H9 (cell line): ENCODE data around the gene NDUFV2. TPM values are rescaled to one million over a fixed set of nuclear protein-coding genes. Genes with fewer than 3 reads are reported as not detected.
"Not testable (repeated sequence)": the region's sequence is repeated elsewhere in the genome, so short reads cannot be mapped to it uniquely, and the experiment has no call there.

Experiments
- DNase-seq: peaks from one replicate; pipeline ENCODE4 v3.0.0-alpha.2; 2017
- H2AFZ ChIP-seq: one replicate; pipeline ENCODE4 v1.6.1; 2013; ENCODE audit warnings: mild to moderate bottlenecking, low read length, control low read depth, moderate library complexity
- H2AK5ac ChIP-seq: 2 replicates; pipeline ENCODE4 v1.6.1; 2013; ENCODE audit warnings: low read length, control low read depth, mixed read lengths; ENCODE audit not compliant: insufficient read length
- H2BK120ac ChIP-seq: one replicate; pipeline ENCODE4 v1.6.1; 2013; ENCODE audit warnings: low read depth, mild to moderate bottlenecking, low read length, control low read depth, inconsistent platforms; ENCODE audit not compliant: poor library complexity, severe bottlenecking
- H2BK12ac ChIP-seq: 2 replicates; pipeline ENCODE4 v1.6.1; 2013; ENCODE audit warnings: low read length, control low read depth, mixed read lengths, low read depth; ENCODE audit not compliant: insufficient read length
- H2BK15ac ChIP-seq: 2 replicates; pipeline ENCODE4 v1.6.1; 2013; ENCODE audit warnings: low read depth, low read length, control low read depth
- H2BK20ac ChIP-seq: one replicate; pipeline ENCODE4 v1.6.1; 2013; ENCODE audit warnings: low read depth, mild to moderate bottlenecking, low read length, control low read depth, inconsistent platforms; ENCODE audit not compliant: poor library complexity, severe bottlenecking
- H2BK5ac ChIP-seq: 2 replicates; pipeline ENCODE4 v1.6.1; 2013; ENCODE audit warnings: low read length, control low read depth, mixed read lengths; ENCODE audit not compliant: insufficient read length
- H3K14ac ChIP-seq: 2 replicates; pipeline ENCODE4 v1.6.1; 2013; ENCODE audit warnings: low read length, control low read depth; ENCODE audit not compliant: insufficient read depth
- H3K18ac ChIP-seq: 2 replicates; pipeline ENCODE4 v1.6.1; 2013; ENCODE audit warnings: low read depth, mild to moderate bottlenecking, mixed read lengths, low read length, control low read depth; ENCODE audit not compliant: insufficient read length
- H3K23ac ChIP-seq: 2 replicates; pipeline ENCODE4 v1.6.1; 2013; ENCODE audit warnings: low read length, control low read depth, mixed read lengths, low read depth; ENCODE audit not compliant: insufficient read length
- H3K23me2 ChIP-seq: 2 replicates; pipeline ENCODE4 v1.6.1; 2013; ENCODE audit warnings: low read depth, mild to moderate bottlenecking, mixed read lengths, low read length, control low read depth; ENCODE audit not compliant: insufficient read length, poor library complexity, severe bottlenecking
- H3K27ac ChIP-seq: 2 replicates; pipeline ENCODE4 v1.5.1; 2013; ENCODE audit warnings: low read length, control low read depth, mixed read lengths, low read depth; ENCODE audit not compliant: insufficient read length
- H3K27me3 ChIP-seq: 2 replicates; pipeline ENCODE4 v1.6.1; 2013; ENCODE audit warnings: low read length, control low read depth, inconsistent platforms; ENCODE audit not compliant: insufficient read depth
- H3K4ac ChIP-seq: 2 replicates; pipeline ENCODE4 v1.6.1; 2013; ENCODE audit warnings: low read depth, mild to moderate bottlenecking, control low read depth, inconsistent platforms, low read length, moderate library complexity
- H3K4me1 ChIP-seq: 2 replicates; pipeline ENCODE4 v1.6.1; 2013; ENCODE audit warnings: low read length, control low read depth, inconsistent platforms; ENCODE audit not compliant: insufficient read depth
- H3K4me2 ChIP-seq: 2 replicates; pipeline ENCODE4 v1.6.1; 2013; ENCODE audit warnings: low read length, control low read depth, mixed read lengths; ENCODE audit not compliant: insufficient read length, insufficient read depth
- H3K56ac ChIP-seq: 2 replicates; pipeline ENCODE4 v1.6.1; 2013; ENCODE audit warnings: low read depth, mild to moderate bottlenecking, mixed read lengths, low read length, control low read depth; ENCODE audit not compliant: insufficient read length
- H3K79me1 ChIP-seq: 2 replicates; pipeline ENCODE4 v1.6.1; 2013; ENCODE audit warnings: low read depth, mild to moderate bottlenecking, moderate library complexity, low read length, control low read depth, inconsistent platforms; ENCODE audit not compliant: insufficient read depth, poor library complexity, severe bottlenecking
- H3K79me2 ChIP-seq: 2 replicates; pipeline ENCODE4 v1.6.1; 2013; ENCODE audit warnings: low read length, control low read depth, inconsistent platforms; ENCODE audit not compliant: insufficient read depth
- H3K9ac ChIP-seq: 2 replicates; pipeline ENCODE4 v1.6.1; 2013; ENCODE audit warnings: low read length, control low read depth, mixed read lengths; ENCODE audit not compliant: insufficient read length; ENCODE audit errors: extremely low read depth
- H3K9me3 ChIP-seq: one replicate; pipeline ENCODE4 v1.6.1; 2013; ENCODE audit warnings: low read depth, low read length, inconsistent platforms; ENCODE audit not compliant: control insufficient read depth
- H3T11ph ChIP-seq: one replicate; pipeline ENCODE4 v1.6.1; 2013; ENCODE audit warnings: mild to moderate bottlenecking, low read length, control low read depth, inconsistent platforms
- H4K20me1 ChIP-seq: one replicate; pipeline ENCODE4 v1.6.1; 2013; ENCODE audit not compliant: control insufficient read depth, insufficient read length, insufficient read depth
- H4K5ac ChIP-seq: 2 replicates; pipeline ENCODE4 v1.6.1; 2013; ENCODE audit warnings: low read depth, mild to moderate bottlenecking, mixed read lengths, low read length, control low read depth; ENCODE audit not compliant: insufficient read length
- H4K8ac ChIP-seq: replicated peaks from 2 replicates; pipeline ENCODE4 v1.6.1; 2013; ENCODE audit warnings: low read length, control low read depth, mixed read lengths, low read depth; ENCODE audit not compliant: insufficient read length
- H4K91ac ChIP-seq: 2 replicates; pipeline ENCODE4 v1.6.1; 2013; ENCODE audit warnings: low read depth, mild to moderate bottlenecking, moderate library complexity, mixed read lengths, low read length, control low read depth; ENCODE audit not compliant: insufficient read length
- H3K27ac Mint-ChIP-seq, 3 experiments: 2 replicates in 2 of 3; 3 replicates in 1 of 3; pipeline ENCODE4 v1.8.0; 2020 to 2021; ENCODE audit warnings: mixed read lengths in 3 of 3, mild to moderate bottlenecking in 1 of 3, moderate library complexity in 1 of 3
- H3K27me3 Mint-ChIP-seq: 2 replicates; pipeline ENCODE4 v1.8.0; 2021; ENCODE audit warnings: low read depth, mild to moderate bottlenecking, moderate library complexity, mixed read lengths
- H3K36me3 Mint-ChIP-seq, 3 experiments: 2 replicates in 2 of 3; 3 replicates in 1 of 3; pipeline ENCODE4 v1.8.0; 2020 to 2021; ENCODE audit warnings: low read depth in 3 of 3, mixed read lengths in 3 of 3; ENCODE audit not compliant: insufficient read depth in 1 of 3
- H3K4me1 Mint-ChIP-seq, 2 experiments: 2 replicates each; pipeline ENCODE4 v1.8.0; 2020; ENCODE audit warnings: mixed read lengths in 2 of 2
- H3K4me3 Mint-ChIP-seq, 2 experiments: 2 replicates in 1 of 2; 3 replicates in 1 of 2; pipeline ENCODE4 v1.8.0; 2020 to 2021; ENCODE audit warnings: mild to moderate bottlenecking in 2 of 2, mixed read lengths in 2 of 2, moderate library complexity in 1 of 2
- H3K9me3 Mint-ChIP-seq, 2 experiments: 2 replicates in 1 of 2; 3 replicates in 1 of 2; pipeline ENCODE4 v1.8.0; 2020; ENCODE audit warnings: mild to moderate bottlenecking in 2 of 2, mixed read lengths in 2 of 2, moderate library complexity in 1 of 2
- WGBS: extraction: QIAGEN DNeasy Blood & Tissue Kit; methylation state at CpG from one replicate; pipeline ENCODE4 v1.1.7; 2013; ENCODE audit warnings: missing lambda C conversion rate, low lambda C conversion rate, mixed read lengths; ENCODE audit not compliant: insufficient read length; ENCODE audit errors: extremely low coverage; 5-methylcytosine and 5-hydroxymethylcytosine counted together
- total RNA-seq: library from RNA; stranded (reverse); gene quantifications from 2 replicates; pipeline ENCODE4 v1.2.1, GENCODE V29; 2021
- TF ChIP-seq, protein P1 (sequence below): fragments of 200-600 bp; sonication (generic); conservative IDR thresholded peaks from 3 replicates; pipeline ENCODE4 v1.8.0; 2021; ENCODE audit warnings: antibody characterized with exemption, mild to moderate bottlenecking

The NDUFV2 gene
- total RNA-seq, 1 experiment from 2014 or later, result 206 TPM

DNA sequence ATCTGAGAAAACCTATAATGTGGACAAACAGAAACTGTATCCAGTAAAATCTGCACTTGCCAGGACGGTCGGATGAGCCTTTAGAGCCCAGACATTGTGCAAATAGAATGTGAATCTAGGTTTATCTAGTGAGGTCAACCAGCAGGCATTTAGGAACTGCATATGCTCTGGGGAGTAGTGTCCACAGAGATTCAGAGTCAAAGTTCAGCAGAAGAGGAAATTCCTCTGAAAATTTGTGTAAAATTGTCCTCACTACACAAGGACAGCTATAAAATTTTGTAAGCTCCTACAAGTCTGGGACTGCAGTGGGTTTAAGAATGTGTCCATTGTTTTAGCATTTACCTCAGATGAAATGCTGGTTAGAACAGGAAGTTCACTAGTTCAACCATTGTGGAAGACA lies 9.8 kb upstream of the NDUFV2 start:
- H4K20me1 ChIP-seq, result no peaks in the 10 kb centered on the region
- H2BK20ac ChIP-seq, result no peak overlapping the region
- H3K9ac ChIP-seq, result no peak overlapping the region
- no peak overlapping the region for H3K4me3 Mint-ChIP-seq
- peaks cover 5% of the 10 kb centered on the region; the same call in 1 of the 2 replicates for H3K4me1 ChIP-seq
- DNase-seq, result no peak
- no peak overlapping the region for H3K23ac ChIP-seq
- no peaks in the 10 kb centered on the region for H3K9me3 ChIP-seq
- no peak overlapping the region for H2BK120ac ChIP-seq
- no peak overlapping the region for H2BK12ac ChIP-seq
- no peak overlapping the region for H3K4ac ChIP-seq
- H3K36me3 Mint-ChIP-seq, result no peaks in the 10 kb centered on the region
- no peak overlapping the region for H3K27ac ChIP-seq
- no peak overlapping the region for H4K5ac ChIP-seq
- H2BK15ac ChIP-seq, result no peak overlapping the region
- no peaks in the 10 kb centered on the region for H3K9me3 Mint-ChIP-seq
- no peak overlapping the region for H3K18ac ChIP-seq
- no peak overlapping the region for H3K56ac ChIP-seq
- no peak overlapping the region for H4K91ac ChIP-seq
- H3K23me2 ChIP-seq, result peaks cover 2% of the 10 kb centered on the region
- H2AFZ ChIP-seq, result no peak overlapping the region
- no peak overlapping the region for H2BK5ac ChIP-seq
- H3K4me1 Mint-ChIP-seq, result peaks cover 20 to 31% of the 10 kb centered on the region in 2 experiments
- WGBS, result no CpG with 5 or more reads among the region's 2 CpGs
- H3K79me2 ChIP-seq, result no peaks in the 10 kb centered on the region
- no peak overlapping the region for H3K14ac ChIP-seq
- H4K8ac ChIP-seq, result no peak overlapping the region
- no peak overlapping the region for H2AK5ac ChIP-seq
- no peak overlapping the region for H3K27ac Mint-ChIP-seq
- TF ChIP-seq, protein P1, sequence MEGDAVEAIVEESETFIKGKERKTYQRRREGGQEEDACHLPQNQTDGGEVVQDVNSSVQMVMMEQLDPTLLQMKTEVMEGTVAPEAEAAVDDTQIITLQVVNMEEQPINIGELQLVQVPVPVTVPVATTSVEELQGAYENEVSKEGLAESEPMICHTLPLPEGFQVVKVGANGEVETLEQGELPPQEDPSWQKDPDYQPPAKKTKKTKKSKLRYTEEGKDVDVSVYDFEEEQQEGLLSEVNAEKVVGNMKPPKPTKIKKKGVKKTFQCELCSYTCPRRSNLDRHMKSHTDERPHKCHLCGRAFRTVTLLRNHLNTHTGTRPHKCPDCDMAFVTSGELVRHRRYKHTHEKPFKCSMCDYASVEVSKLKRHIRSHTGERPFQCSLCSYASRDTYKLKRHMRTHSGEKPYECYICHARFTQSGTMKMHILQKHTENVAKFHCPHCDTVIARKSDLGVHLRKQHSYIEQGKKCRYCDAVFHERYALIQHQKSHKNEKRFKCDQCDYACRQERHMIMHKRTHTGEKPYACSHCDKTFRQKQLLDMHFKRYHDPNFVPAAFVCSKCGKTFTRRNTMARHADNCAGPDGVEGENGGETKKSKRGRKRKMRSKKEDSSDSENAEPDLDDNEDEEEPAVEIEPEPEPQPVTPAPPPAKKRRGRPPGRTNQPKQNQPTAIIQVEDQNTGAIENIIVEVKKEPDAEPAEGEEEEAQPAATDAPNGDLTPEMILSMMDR, result no peak
- H3K4me2 ChIP-seq, result no peak overlapping the region
- H3K27me3 ChIP-seq, result no peaks in the 10 kb centered on the region
- H3T11ph ChIP-seq, result no peak overlapping the region
- no peaks in the 10 kb centered on the region for H3K27me3 Mint-ChIP-seq
- no peaks in the 10 kb centered on the region for H3K79me1 ChIP-seq

DNA sequence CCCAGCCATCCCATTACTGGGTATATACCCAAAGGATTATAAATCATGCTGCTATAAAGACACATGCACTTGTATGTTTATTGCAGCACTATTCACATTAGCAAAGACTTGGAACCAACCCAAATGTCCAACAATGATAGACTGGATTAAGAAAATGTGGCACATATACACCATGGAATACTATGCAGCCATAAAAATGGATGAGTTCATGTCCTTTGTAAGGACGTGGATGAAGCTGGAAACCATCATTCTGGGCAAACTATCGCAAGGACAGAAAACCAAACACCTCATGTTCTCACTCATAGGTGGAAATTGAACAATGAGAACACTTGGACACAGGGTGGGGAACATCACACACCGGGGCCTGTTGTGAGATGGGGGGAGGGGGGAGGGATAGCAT lies 9.4 kb upstream of the NDUFV2 start:
- H3T11ph ChIP-seq, H2BK12ac ChIP-seq, DNase-seq, H2BK120ac ChIP-seq, H3K27me3 Mint-ChIP-seq, H3K9ac ChIP-seq, H3K23me2 ChIP-seq, H4K5ac ChIP-seq, H3K27ac ChIP-seq, H3K18ac ChIP-seq, H3K4me2 ChIP-seq, H4K8ac ChIP-seq, H2BK20ac ChIP-seq, H3K79me2 ChIP-seq, H3K27ac Mint-ChIP-seq, H3K4me1 ChIP-seq, H2BK15ac ChIP-seq, H3K56ac ChIP-seq, H3K4ac ChIP-seq, H4K20me1 ChIP-seq, H3K9me3 Mint-ChIP-seq, H2BK5ac ChIP-seq, H3K4me3 Mint-ChIP-seq, H3K36me3 Mint-ChIP-seq, H2AK5ac ChIP-seq, H2AFZ ChIP-seq, H3K27me3 ChIP-seq, H3K79me1 ChIP-seq, H3K23ac ChIP-seq, H3K9me3 ChIP-seq, H4K91ac ChIP-seq, H3K14ac ChIP-seq: not testable (repeated sequence)
- no CpG with 5 or more reads among the region's 3 CpGs for WGBS
- peaks cover 24 to 34% of the 10 kb centered on the region in 2 experiments for H3K4me1 Mint-ChIP-seq
